GM18907 (cell line): ENCODE results near the gene PITRM1.
"Not testable (repeated sequence)": the region's sequence is repeated elsewhere in the genome, so short reads cannot be mapped to it uniquely, and the experiment has no call there.

Experiments
- ATAC-seq: cut with Tn5 transposase; IDR thresholded peaks from one replicate; pipeline ENCODE4 v1.9.1; 2021; ENCODE audit warnings: mild to moderate bottlenecking, moderate library complexity; ENCODE audit not compliant: unreplicated experiment

The PITRM1 gene

GRCh38 chr10:3123571-3124411, 48.8 kb downstream of the PITRM1 start:
- no peak for ATAC-seq

GRCh38 chr10:3122486-3123205, 49.9 kb downstream of the PITRM1 start:
- ATAC-seq: no peak

- no peak for ATAC-seq
Observed at GRCh38 chr10:3122034-3122433, 50.5 kb downstream of the PITRM1 start.

GRCh38 chr10:3119796-3120459, 52.7 kb downstream of the PITRM1 start:
- ATAC-seq: no peak

GRCh38 chr10:3118641-3119091, 53.9 kb downstream of the PITRM1 start:
- ATAC-seq: no peak

GRCh38 chr10:3117486-3117885, 55.1 kb downstream of the PITRM1 start:
- ATAC-seq: no peak

GRCh38 chr10:3116508-3117100, 56.0 kb downstream of the PITRM1 start:
- ATAC-seq: no peak

GRCh38 chr10:3115685-3116084, 56.9 kb downstream of the PITRM1 start:
- ATAC-seq: no peak

GRCh38 chr10:3113343-3113720, 59.2 kb downstream of the PITRM1 start:
- no peak for ATAC-seq

GRCh38 chr10:3111621-3112163, 60.9 kb downstream of the PITRM1 start:
- no peak for ATAC-seq

GRCh38 chr10:3110782-3111620, 61.6 kb downstream of the PITRM1 start:
- ATAC-seq: no peak

GRCh38 chr10:3109633-3110032, 62.9 kb downstream of the PITRM1 start:
- ATAC-seq: no peak

GRCh38 chr10:3109196-3109595, 63.4 kb downstream of the PITRM1 start:
- no peak for ATAC-seq

GRCh38 chr10:3108575-3109105, 63.9 kb downstream of the PITRM1 start:
- ATAC-seq: no peak

GRCh38 chr10:3108033-3108432, 64.5 kb downstream of the PITRM1 start:
- ATAC-seq: no peak

GRCh38 chr10:3107426-3107961, 65.1 kb downstream of the PITRM1 start:
- ATAC-seq: no peak

- ATAC-seq: no peak
Observed at GRCh38 chr10:3106928-3107425, 65.6 kb downstream of the PITRM1 start.

GRCh38 chr10:3106328-3106727, 66.3 kb downstream of the PITRM1 start:
- ATAC-seq: not testable (repeated sequence)

- ATAC-seq: no peak
Observed at GRCh38 chr10:3105905-3106304, 66.7 kb downstream of the PITRM1 start.
